Measurements from ENCODE around the gene GRIN3A.

- TF ChIP-seq CTCF (IDR thresholded peaks at IDR 0.05; ENCODE audit: low read depth, low read length) (no peak), POLR2A (IDR thresholded peaks at IDR 0.05; ENCODE audit: extremely low read depth, insufficient read length) (no peak)
Observed at GRCh38 chr9:101708855-101709254, 29.6 kb downstream of the GRIN3A start.

Measured in NB4 (cell line).